Epithelial cell of esophagus (primary cell): ENCODE results near the gene UST.

Experiments
- DNase-seq: peaks from one replicate; pipeline ENCODE4 v3.0.0; 2010; ENCODE audit warnings: low read depth
- H3K4me3 ChIP-seq: 2 replicates; pipeline ENCODE4 v1.5.1; 2011; ENCODE audit warnings: mild to moderate bottlenecking, low read length, control low read depth
- CTCF ChIP-seq: IDR thresholded peaks from 2 replicates; pipeline ENCODE4 v1.5.1; 2011; ENCODE audit warnings: low read depth, mild to moderate bottlenecking, low read length, control low read depth, inconsistent platforms; ENCODE audit not compliant: insufficient read depth; ENCODE audit errors: missing control alignments

Gene UST

GRCh38 chr6:148893481-148893880, 146.7 kb downstream of the UST start:
- no peak for DNase-seq
- no peak for TF ChIP-seq CTCF
- no peak overlapping the region for H3K4me3 ChIP-seq

- no peak for DNase-seq
- no peak overlapping the region for H3K4me3 ChIP-seq
- no peak for TF ChIP-seq CTCF
These were observed 151.7 kb downstream of the UST start for GRCh38 chr6:148898376-148899014.

- TF ChIP-seq CTCF = no peak
- DNase-seq = no peak
- H3K4me3 ChIP-seq = no peak overlapping the region
These were observed 158.4 kb downstream of the UST start for GRCh38 chr6:148904896-148905870.

GRCh38 chr6:148905901-148906300, 159.1 kb downstream of the UST start:
- DNase-seq = no peak
- TF ChIP-seq CTCF = no peak
- H3K4me3 ChIP-seq = no peak overlapping the region

- TF ChIP-seq CTCF = no peak
These were observed 159.6 kb downstream of the UST start for GRCh38 chr6:148906386-148906785.

GRCh38 chr6:148907573-148907972, 160.7 kb downstream of the UST start:
- no peak overlapping the region for H3K4me3 ChIP-seq
- no peak for TF ChIP-seq CTCF

More at GRCh38 chr6:148906386-148906785, 159.6 kb downstream of the UST start:
- DNase-seq = no peak
- no peak overlapping the region for H3K4me3 ChIP-seq

More at GRCh38 chr6:148907573-148907972, 160.7 kb downstream of the UST start:
- no peak for DNase-seq
